ENCODE data around the gene NAT8.
"Not testable (repeated sequence)": the region's sequence is repeated elsewhere in the genome, so short reads cannot be mapped to it uniquely, and the experiment has no call there.

The NAT8 gene

DNA sequence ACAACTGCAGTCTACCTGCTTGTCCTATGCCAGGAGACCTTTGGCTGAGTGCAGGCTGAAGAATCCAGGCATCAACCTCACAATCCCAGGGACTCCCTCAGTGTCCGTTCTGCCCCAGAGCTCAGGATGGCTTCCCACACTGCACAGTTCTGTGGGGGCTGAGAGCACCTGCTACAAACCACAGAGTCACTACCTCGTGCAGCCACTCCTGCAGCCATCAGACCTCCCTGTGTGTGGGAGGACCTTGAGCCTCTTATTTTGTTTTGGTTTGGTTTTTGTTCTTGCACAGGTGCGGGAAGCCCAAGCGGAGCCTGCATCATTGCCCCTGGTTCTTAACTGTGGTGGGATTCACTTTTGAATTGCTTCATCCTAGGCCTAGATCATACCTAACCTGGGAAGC lies 31.0 kb downstream of the NAT8 start:
- H3K4me3 ChIP-seq (ENCODE audit: low read depth, low read length), result no peak overlapping the region
- TF ChIP-seq, protein P1, sequence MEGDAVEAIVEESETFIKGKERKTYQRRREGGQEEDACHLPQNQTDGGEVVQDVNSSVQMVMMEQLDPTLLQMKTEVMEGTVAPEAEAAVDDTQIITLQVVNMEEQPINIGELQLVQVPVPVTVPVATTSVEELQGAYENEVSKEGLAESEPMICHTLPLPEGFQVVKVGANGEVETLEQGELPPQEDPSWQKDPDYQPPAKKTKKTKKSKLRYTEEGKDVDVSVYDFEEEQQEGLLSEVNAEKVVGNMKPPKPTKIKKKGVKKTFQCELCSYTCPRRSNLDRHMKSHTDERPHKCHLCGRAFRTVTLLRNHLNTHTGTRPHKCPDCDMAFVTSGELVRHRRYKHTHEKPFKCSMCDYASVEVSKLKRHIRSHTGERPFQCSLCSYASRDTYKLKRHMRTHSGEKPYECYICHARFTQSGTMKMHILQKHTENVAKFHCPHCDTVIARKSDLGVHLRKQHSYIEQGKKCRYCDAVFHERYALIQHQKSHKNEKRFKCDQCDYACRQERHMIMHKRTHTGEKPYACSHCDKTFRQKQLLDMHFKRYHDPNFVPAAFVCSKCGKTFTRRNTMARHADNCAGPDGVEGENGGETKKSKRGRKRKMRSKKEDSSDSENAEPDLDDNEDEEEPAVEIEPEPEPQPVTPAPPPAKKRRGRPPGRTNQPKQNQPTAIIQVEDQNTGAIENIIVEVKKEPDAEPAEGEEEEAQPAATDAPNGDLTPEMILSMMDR (IDR thresholded peaks at IDR 0.05; ENCODE audit: low read depth, low read length), result no peak

DNA sequence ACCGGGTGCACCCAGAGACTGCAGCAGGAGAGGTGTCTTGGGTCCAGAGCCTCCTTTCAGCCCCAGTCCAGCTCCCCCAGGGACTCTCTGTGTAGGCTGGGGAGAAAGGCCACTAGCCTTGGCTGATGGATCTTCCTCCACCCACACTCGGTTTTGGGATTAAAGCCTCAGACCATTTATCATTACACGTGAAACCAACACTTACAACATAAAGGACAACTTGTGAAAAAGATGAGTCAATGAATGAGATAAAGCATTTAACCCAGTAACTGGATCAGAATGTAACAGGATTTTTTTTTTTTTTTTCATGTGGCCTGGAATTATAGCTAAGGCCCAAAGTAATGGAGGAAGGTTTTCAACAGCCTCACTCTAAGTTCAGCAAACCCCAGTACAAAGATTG lies 32.1 kb downstream of the NAT8 start:
- H3K4me3 ChIP-seq (ENCODE audit: low read depth, low read length), result no peak overlapping the region
- TF ChIP-seq, protein P1 (IDR thresholded peaks at IDR 0.05; ENCODE audit: low read depth, low read length), result no peak

DNA sequence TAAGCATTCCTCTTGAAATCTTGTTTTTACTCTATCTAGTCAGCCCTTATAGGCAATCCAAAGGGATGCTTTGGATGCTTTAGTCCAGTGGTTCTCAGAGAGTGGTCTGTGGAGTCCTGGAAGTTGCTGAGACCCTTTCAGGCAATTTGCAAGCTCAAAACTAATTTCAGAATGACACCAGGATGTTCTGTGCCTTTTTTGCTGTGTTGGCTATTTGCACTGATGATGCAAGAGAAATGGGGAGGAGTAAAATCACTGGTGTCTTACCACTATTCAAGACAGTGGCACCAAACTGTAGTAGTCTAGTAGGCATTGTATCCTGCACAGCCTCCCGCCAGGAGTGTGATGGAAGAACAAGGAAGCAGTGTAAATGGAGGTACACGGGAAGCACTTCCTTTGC lies 37.6 kb downstream of the NAT8 start:
- H3K4me3 ChIP-seq (ENCODE audit: low read depth, low read length), result not testable (repeated sequence)

DNA sequence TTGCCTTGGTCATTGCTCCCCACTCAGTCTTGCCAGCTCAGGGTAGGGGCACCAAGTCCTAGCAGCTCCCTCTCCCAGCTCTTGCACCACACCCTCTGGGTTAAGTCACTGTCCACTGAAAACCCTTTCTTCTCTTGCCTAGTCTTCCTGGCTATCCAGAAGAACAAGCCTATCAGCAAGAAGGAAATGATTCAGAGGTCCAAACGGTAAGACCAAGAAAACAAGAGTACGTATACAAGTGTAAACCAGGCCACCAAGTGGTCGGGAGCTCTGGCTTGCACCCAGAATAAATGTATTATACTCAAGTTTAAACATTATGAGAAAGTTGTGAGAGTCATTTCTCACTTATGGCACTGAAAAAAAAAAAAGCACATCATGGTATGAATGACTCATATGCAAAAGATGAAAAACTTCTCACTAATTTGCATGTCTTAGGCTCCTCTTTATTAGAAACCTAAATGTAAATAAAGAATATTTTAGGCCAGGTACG lies 39.1 kb downstream of the NAT8 start:
- not testable (repeated sequence) for H3K4me3 ChIP-seq (ENCODE audit: low read depth, low read length)

DNA sequence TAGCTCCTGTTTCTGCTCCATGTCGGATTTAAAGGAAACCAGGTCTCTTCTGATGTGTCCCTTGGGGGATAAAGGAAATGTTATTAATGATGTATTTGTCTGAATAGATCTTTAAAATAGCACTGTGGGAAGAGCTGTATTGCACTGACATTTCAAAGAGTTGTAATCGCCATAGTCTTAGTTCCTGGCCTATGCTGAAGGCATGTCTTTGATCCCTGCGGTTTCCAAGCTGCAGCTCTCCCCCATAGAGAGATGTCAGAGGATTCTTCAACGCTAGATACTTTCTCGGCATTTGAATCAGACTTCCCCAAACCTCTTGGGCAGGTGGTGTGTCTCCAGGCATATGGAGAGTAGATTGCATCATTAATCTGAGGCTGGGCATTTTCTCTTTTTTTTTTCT lies 40.4 kb downstream of the NAT8 start:
- H3K4me3 ChIP-seq (ENCODE audit: low read depth, low read length), result no peak overlapping the region
- TF ChIP-seq, protein P1 (IDR thresholded peaks at IDR 0.05; ENCODE audit: low read depth, low read length), result no peak

DNA sequence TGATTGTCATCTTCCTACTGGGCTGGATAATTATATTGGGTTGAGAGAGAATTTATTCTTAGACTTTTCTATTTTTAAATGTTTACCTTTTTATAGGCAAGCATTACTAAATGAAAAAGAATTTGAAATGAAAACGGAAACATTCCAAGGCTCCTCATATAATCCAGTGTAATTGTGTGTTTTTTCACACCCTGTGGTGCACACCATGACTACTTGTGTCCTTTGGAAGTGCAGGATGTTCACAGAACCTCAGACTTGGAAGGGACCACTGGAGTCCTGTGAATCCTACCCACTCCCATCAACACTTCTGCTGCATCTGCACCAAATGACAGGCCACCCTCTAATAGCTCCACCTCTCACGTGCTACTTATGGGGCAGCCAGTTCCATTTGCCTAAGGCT lies 48.0 kb downstream of the NAT8 start:
- H3K4me3 ChIP-seq (ENCODE audit: low read depth, low read length), result no peak overlapping the region

DNA sequence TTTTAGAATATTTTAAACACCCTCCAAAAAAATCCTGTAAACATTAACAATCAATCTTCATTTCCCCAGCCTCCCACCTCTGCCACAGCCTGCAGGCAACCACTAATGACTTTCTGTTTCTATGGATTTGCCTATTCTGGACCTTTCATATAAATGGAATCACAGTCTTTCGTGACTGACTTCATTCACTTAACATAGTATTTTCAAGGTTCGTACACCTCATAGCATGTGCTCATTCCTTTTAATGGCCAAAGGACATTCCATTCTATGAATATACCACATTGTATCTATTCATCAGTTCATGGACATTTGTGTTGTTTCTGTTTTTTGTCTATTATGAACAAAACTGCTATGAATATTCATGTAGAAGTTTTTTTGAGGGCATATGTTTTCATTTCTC lies 48.5 kb downstream of the NAT8 start:
- H3K4me3 ChIP-seq (ENCODE audit: low read depth, low read length), result no peak overlapping the region
- TF ChIP-seq, protein P1 (IDR thresholded peaks at IDR 0.05; ENCODE audit: low read depth, low read length), result no peak

More for the DNA sequence above, 48.0 kb downstream of the NAT8 start:
- TF ChIP-seq, protein P1 (IDR thresholded peaks at IDR 0.05; ENCODE audit: low read depth, low read length), result no peak
